ENCODE data around the gene FTO. TPM values are rescaled to one million over a fixed set of nuclear protein-coding genes. Genes with fewer than 3 reads are reported as not detected.

The FTO gene
- total and polyA plus RNA-seq, 2 of the 13 experiments (the other 11 are each of a cell fraction or from before 2014, with no cell fraction given): 41.6 to 55.8 TPM

- intact Hi-C loops (cut with micrococcal nuclease; ENCODE audit: unreplicated experiment): no loop called here
- no peak overlapping the region for H3K9ac ChIP-seq (ENCODE audit: insufficient read depth, low read depth, low read length)
- DNase-seq (ENCODE audit: low spot score): no peak
- H2AFZ ChIP-seq (ENCODE audit: low read length): no peak overlapping the region
- TF ChIP-seq NFE2L2 (IDR thresholded peaks at IDR 0.05; ENCODE audit: low read length) (peak; percentile 48; the same call in 1 of the 2 replicates), KLF13 (CRISPR knock-in tag; IDR thresholded peaks at IDR 0.05) (no peak), MAFF (IDR thresholded peaks at IDR 0.05; ENCODE audit: low read depth, low read length) (peak; percentile 91), NONO (IDR thresholded peaks at IDR 0.05) (no peak), NONO (CRISPR knock-in tag; conservative IDR thresholded peaks at IDR 0.05) (no peak), MAFK (conservative IDR thresholded peaks at IDR 0.05 in 1 of 2, IDR thresholded peaks at IDR 0.05 in 1 of 2; ENCODE audit: low read length in 2 of 2) (peak; percentile 94 to 95)
- H3K4me3 ChIP-seq (replicated peaks in 1 of 3; ENCODE audit: insufficient read depth in 1 of 3, low read depth in 2 of 3, low read length in 3 of 3): no peak overlapping the region
- in situ Hi-C loops (cut with HindIII; ENCODE audit: extremely low pct_ligation_motif_present, low pct_unique_long_range_greater_than_20kb): no loop called here
- no peaks in the 10 kb centered on the region for H4K20me1 ChIP-seq (ENCODE audit: insufficient read depth, low read length)
- no peak overlapping the region for H3K4me2 ChIP-seq (ENCODE audit: low read depth, low read length)
- ChIA-PET CTCF (ENCODE audit: low intra/inter-chr PET ratio, low total read pairs) (no interaction called here), POLR2A (no interaction called here)
- H3K27ac ChIP-seq (ENCODE audit: extremely low read length, insufficient read depth, low read length): no peak overlapping the region
- peaks cover under 1% of the 10 kb centered on the region; the same call in 1 of the 2 replicates for H3K4me1 ChIP-seq (ENCODE audit: insufficient read depth, low read length)
- no peak for ATAC-seq
- no peaks in the 10 kb centered on the region for H3K36me3 ChIP-seq (replicated peaks in 1 of 2; ENCODE audit: control insufficient read depth in 1 of 2, insufficient read depth in 2 of 2, low read length in 2 of 2)
- FAIRE-seq: no peak
- peaks cover under 1% of the 10 kb centered on the region for H3K79me2 ChIP-seq (ENCODE audit: insufficient read depth, low read length)
- H3K27me3 ChIP-seq (ENCODE audit: control insufficient read depth in 1 of 2, insufficient read depth in 2 of 2, low read length in 2 of 2): no peaks in the 10 kb centered on the region
- 99% methylated on average over 2 of the region's 2 CpGs for WGBS (ENCODE audit: low lambda C conversion rate)
- no TSS peak for BruUV-seq (replicated peaks)
- no peaks in the 10 kb centered on the region for H3K9me3 ChIP-seq (ENCODE audit: low read length)
Measured at GRCh38 chr16:53787423-53787822, 83.5 kb downstream of the FTO start.

- ATAC-seq: no peak
- Histone ChIP-seq H3K4me3 (replicated peaks in 1 of 3; ENCODE audit: insufficient read depth in 1 of 3, low read depth in 2 of 3, low read length in 3 of 3) (no peak overlapping the region), H3K4me1 (ENCODE audit: insufficient read depth, low read length) (no peaks in the 10 kb centered on the region), H3K9me3 (ENCODE audit: low read length) (no peaks in the 10 kb centered on the region), H3K9ac (ENCODE audit: insufficient read depth, low read depth, low read length) (no peak overlapping the region), H3K27me3 (ENCODE audit: control insufficient read depth in 1 of 2, insufficient read depth in 2 of 2, low read length in 2 of 2) (no peaks in the 10 kb centered on the region), H3K79me2 (ENCODE audit: insufficient read depth, low read length) (no peaks in the 10 kb centered on the region), H4K20me1 (ENCODE audit: insufficient read depth, low read length) (no peaks in the 10 kb centered on the region), H3K4me2 (ENCODE audit: low read depth, low read length) (no peak overlapping the region), H2AFZ (ENCODE audit: low read length) (no peak overlapping the region), H3K36me3 (replicated peaks in 1 of 2; ENCODE audit: control insufficient read depth in 1 of 2, insufficient read depth in 2 of 2, low read length in 2 of 2) (no peaks in the 10 kb centered on the region), H3K27ac (ENCODE audit: extremely low read length, insufficient read depth, low read length) (no peak overlapping the region)
- POLR2A ChIA-PET: no interaction called here
- no peak for DNase-seq (ENCODE audit: low spot score)
- BruUV-seq (replicated peaks): no TSS peak
- FAIRE-seq: no peak
- CTCF ChIA-PET (ENCODE audit: low intra/inter-chr PET ratio, low total read pairs): no interaction called here
- in situ Hi-C loops (cut with HindIII; ENCODE audit: extremely low pct_ligation_motif_present, low pct_unique_long_range_greater_than_20kb): no loop called here
- intact Hi-C loops (cut with micrococcal nuclease; ENCODE audit: unreplicated experiment): no loop called here
- WGBS (ENCODE audit: low lambda C conversion rate): 100% methylated on average over 2 of the region's 2 CpGs
- no peak for TF ChIP-seq ETV5 (CRISPR knock-in tag; IDR thresholded peaks at IDR 0.05; ENCODE audit: borderline replicate concordance)
- no peak for TF ChIP-seq ZNF850 (CRISPR knock-in tag; conservative IDR thresholded peaks at IDR 0.05)
- no peak for TF ChIP-seq STAT6 (CRISPR knock-in tag; IDR thresholded peaks at IDR 0.05; ENCODE audit: borderline replicate concordance)
- no peak for TF ChIP-seq MAX (IDR thresholded peaks at IDR 0.05)
- no peak for TF ChIP-seq THAP8 (CRISPR knock-in tag; IDR thresholded peaks at IDR 0.05; ENCODE audit: borderline replicate concordance)
- no peak for TF ChIP-seq ZNF281 (CRISPR knock-in tag; IDR thresholded peaks at IDR 0.05; ENCODE audit: borderline replicate concordance)
- no peak for TF ChIP-seq HIVEP1 (CRISPR knock-in tag; IDR thresholded peaks at IDR 0.05)
- TF ChIP-seq STAG1 (CRISPR knock-in tag; IDR thresholded peaks at IDR 0.05): no peak
Measured at GRCh38 chr16:53789137-53789536, 85.2 kb downstream of the FTO start.
